ENCODE measurements around the gene APOC3.

The APOC3 gene

GRCh38 chr11:116840746-116841296, 11.1 kb downstream of the APOC3 start:
- no peaks in the 10 kb centered on the region for H3K27me3 ChIP-seq (ENCODE audit: insufficient read depth, low read length)
- H3K9ac ChIP-seq (ENCODE audit: low read depth, low read length), result no peak overlapping the region
- H3K9me3 ChIP-seq (ENCODE audit: insufficient read depth, low read depth, low read length), result no peaks in the 10 kb centered on the region
- H3K27ac ChIP-seq (ENCODE audit: low read depth, low read length), result no peak overlapping the region
- peaks cover 5% of the 10 kb centered on the region; the same call in 1 of the 2 replicates for H3K4me1 ChIP-seq (ENCODE audit: insufficient read depth, low read length)
- no peak overlapping the region for H3K4me3 ChIP-seq (ENCODE audit: low read length)
- H3K36me3 ChIP-seq (ENCODE audit: insufficient read depth, low read length), result peaks cover 26% of the 10 kb centered on the region
- 79% methylated on average over 9 of the region's 9 CpGs for WGBS

DNA sequence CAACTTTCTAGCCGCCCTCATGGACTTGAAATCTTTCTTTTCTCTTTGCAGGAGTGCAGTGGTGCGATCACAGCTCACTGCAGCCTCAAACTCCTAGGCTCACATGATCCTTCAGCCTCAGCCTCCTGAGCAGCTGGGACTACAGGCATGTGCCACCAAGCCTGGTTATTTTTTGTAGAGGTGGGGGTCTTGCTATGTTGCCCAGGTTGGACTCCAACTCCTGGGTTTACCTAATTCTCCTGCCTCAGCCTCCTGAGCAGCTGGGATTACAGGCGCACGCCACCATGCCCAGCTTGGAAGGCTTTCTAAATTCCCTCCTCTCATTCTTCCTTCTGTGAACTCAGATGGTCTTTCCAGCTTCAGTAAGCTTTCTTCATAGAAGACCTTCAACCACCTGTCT, 12.4 kb downstream of the APOC3 start:
- H3K9ac ChIP-seq (ENCODE audit: low read depth, low read length), result no peak overlapping the region
- H3K4me3 ChIP-seq (ENCODE audit: low read length), result no peak overlapping the region
- H3K4me1 ChIP-seq (ENCODE audit: insufficient read depth, low read length), result peaks cover 5% of the 10 kb centered on the region; the same call in 1 of the 2 replicates
- no peaks in the 10 kb centered on the region for H3K27me3 ChIP-seq (ENCODE audit: insufficient read depth, low read length)
- H3K27ac ChIP-seq (ENCODE audit: low read depth, low read length), result no peak overlapping the region
- no peaks in the 10 kb centered on the region for H3K9me3 ChIP-seq (ENCODE audit: insufficient read depth, low read depth, low read length)
- peaks cover 39% of the 10 kb centered on the region for H3K36me3 ChIP-seq (ENCODE audit: insufficient read depth, low read length)
- over 99% methylated on average over 4 of the region's 4 CpGs for WGBS

DNA sequence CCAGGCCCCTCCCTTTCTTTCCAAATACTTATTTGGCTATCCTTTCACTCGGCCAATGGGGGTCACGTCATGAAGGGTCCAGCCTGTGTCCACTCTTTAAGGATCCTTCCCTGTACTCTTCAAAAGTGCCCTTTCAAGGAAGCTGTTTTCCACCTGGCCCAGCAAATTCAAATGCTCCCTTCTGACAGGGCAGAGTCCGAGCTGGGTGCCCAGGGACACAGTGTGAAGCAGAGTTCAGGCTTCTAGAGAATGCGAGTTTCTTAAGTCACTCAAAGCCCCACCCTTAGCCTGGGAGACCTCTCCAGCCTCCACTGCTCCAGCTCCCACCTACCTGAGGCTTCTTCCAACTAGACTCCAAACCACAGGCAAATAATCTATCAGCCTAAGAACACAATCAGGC, 13.2 kb downstream of the APOC3 start:
- Histone ChIP-seq H3K4me3 (ENCODE audit: low read length) (no peak overlapping the region), H3K4me1 (ENCODE audit: insufficient read depth, low read length) (peaks cover 5% of the 10 kb centered on the region; the same call in 1 of the 2 replicates), H3K36me3 (ENCODE audit: insufficient read depth, low read length) (peaks cover 46% of the 10 kb centered on the region), H3K27me3 (ENCODE audit: insufficient read depth, low read length) (no peaks in the 10 kb centered on the region), H3K27ac (ENCODE audit: low read depth, low read length) (no peak overlapping the region), H3K9me3 (ENCODE audit: insufficient read depth, low read depth, low read length) (no peaks in the 10 kb centered on the region), H3K9ac (ENCODE audit: low read depth, low read length) (no peak overlapping the region)
- 93% methylated on average over 4 of the region's 4 CpGs for WGBS

DNA sequence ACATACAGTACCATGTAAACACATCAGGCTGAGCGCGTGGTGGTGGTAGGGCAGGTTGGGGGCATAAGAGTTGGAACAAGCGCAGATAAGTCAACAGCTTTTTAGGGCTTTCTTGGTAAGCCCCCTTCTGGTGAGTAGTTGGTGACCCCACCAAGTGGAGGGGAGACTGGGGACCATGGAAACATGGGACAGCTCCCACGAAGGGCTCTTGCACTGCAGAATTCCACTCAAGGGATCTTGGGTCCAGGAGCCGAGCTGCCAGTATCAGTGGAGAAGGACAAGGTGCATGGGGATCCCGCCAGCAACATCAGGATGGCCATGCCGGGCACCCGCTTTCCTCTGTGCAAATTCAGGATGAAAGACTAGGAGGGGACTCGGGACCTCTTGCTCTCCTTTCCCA, 14.0 kb downstream of the APOC3 start:
- Histone ChIP-seq H3K4me3 (ENCODE audit: low read length) (no peak overlapping the region), H3K9ac (ENCODE audit: low read depth, low read length) (no peak overlapping the region), H3K27ac (ENCODE audit: low read depth, low read length) (no peak overlapping the region), H3K9me3 (ENCODE audit: insufficient read depth, low read depth, low read length) (no peaks in the 10 kb centered on the region), H3K4me1 (ENCODE audit: insufficient read depth, low read length) (no peaks in the 10 kb centered on the region), H3K36me3 (ENCODE audit: insufficient read depth, low read length) (peaks cover 50% of the 10 kb centered on the region), H3K27me3 (ENCODE audit: insufficient read depth, low read length) (no peaks in the 10 kb centered on the region)
- 90% methylated on average over 9 of the region's 9 CpGs for WGBS

GRCh38 chr11:116844722-116845121, 15.0 kb downstream of the APOC3 start:
- H3K36me3 ChIP-seq (ENCODE audit: insufficient read depth, low read length), result peaks cover 59% of the 10 kb centered on the region
- no peak overlapping the region for H3K9ac ChIP-seq (ENCODE audit: low read depth, low read length)
- no peaks in the 10 kb centered on the region for H3K4me1 ChIP-seq (ENCODE audit: insufficient read depth, low read length)
- 97% methylated on average over 4 of the region's 4 CpGs for WGBS
- H3K9me3 ChIP-seq (ENCODE audit: insufficient read depth, low read depth, low read length), result no peaks in the 10 kb centered on the region
- H3K27me3 ChIP-seq (ENCODE audit: insufficient read depth, low read length), result no peaks in the 10 kb centered on the region
- H3K4me3 ChIP-seq (ENCODE audit: low read length), result no peak overlapping the region
- no peak overlapping the region for H3K27ac ChIP-seq (ENCODE audit: low read depth, low read length)

GRCh38 chr11:116847612-116848011, 17.9 kb downstream of the APOC3 start:
- Histone ChIP-seq H3K27ac (ENCODE audit: low read depth, low read length) (no peak overlapping the region), H3K27me3 (ENCODE audit: insufficient read depth, low read length) (no peaks in the 10 kb centered on the region), H3K9ac (ENCODE audit: low read depth, low read length) (no peak overlapping the region), H3K4me3 (ENCODE audit: low read length) (no peak overlapping the region), H3K36me3 (ENCODE audit: insufficient read depth, low read length) (peaks cover 59% of the 10 kb centered on the region), H3K9me3 (ENCODE audit: insufficient read depth, low read depth, low read length) (no peaks in the 10 kb centered on the region), H3K4me1 (ENCODE audit: insufficient read depth, low read length) (no peaks in the 10 kb centered on the region)
- WGBS, result 98% methylated on average over 4 of the region's 4 CpGs

GRCh38 chr11:116849060-116849459, 19.4 kb downstream of the APOC3 start:
- 97% methylated on average over 12 of the region's 12 CpGs for WGBS
- Histone ChIP-seq H3K4me3 (ENCODE audit: low read length) (no peak overlapping the region), H3K27ac (ENCODE audit: low read depth, low read length) (no peak overlapping the region), H3K4me1 (ENCODE audit: insufficient read depth, low read length) (no peaks in the 10 kb centered on the region), H3K27me3 (ENCODE audit: insufficient read depth, low read length) (no peaks in the 10 kb centered on the region), H3K36me3 (ENCODE audit: insufficient read depth, low read length) (peaks cover 60% of the 10 kb centered on the region), H3K9ac (ENCODE audit: low read depth, low read length) (no peak overlapping the region), H3K9me3 (ENCODE audit: insufficient read depth, low read depth, low read length) (no peaks in the 10 kb centered on the region)

- 92% methylated on average over 6 of the region's 6 CpGs for WGBS
- H3K9me3 ChIP-seq (ENCODE audit: insufficient read depth, low read depth, low read length), result no peaks in the 10 kb centered on the region
- no peak overlapping the region for H3K27ac ChIP-seq (ENCODE audit: low read depth, low read length)
- H3K27me3 ChIP-seq (ENCODE audit: insufficient read depth, low read length), result no peaks in the 10 kb centered on the region
- no peak overlapping the region for H3K4me3 ChIP-seq (ENCODE audit: low read length)
- no peaks in the 10 kb centered on the region for H3K4me1 ChIP-seq (ENCODE audit: insufficient read depth, low read length)
- no peak overlapping the region for H3K9ac ChIP-seq (ENCODE audit: low read depth, low read length)
- H3K36me3 ChIP-seq (ENCODE audit: insufficient read depth, low read length), result peaks cover 62% of the 10 kb centered on the region
Measured at GRCh38 chr11:116849486-116849885, 19.8 kb downstream of the APOC3 start.

DNA sequence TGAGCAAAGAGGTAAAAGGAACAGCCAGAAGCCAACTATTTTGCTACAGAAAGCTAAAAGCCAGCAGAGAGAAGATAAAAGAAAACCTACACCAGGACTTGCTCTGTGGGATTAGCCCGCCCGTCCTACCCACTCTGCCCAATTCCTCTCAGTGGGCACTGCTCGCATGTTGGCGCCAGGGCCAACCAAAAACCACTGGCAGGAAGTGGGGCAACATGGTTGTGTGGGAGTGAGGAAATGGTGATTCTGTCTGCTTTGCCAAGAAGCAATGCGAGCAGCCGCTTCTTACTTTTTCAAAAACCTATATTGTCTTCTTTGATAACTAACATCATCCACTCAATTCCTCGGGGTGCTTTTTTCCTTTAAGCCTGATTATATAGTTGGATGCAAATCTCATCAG, 21.9 kb downstream of the APOC3 start:
- WGBS, result 98% methylated on average over 5 of the region's 7 CpGs
- Histone ChIP-seq H3K9ac (ENCODE audit: low read depth, low read length) (no peak overlapping the region), H3K4me1 (ENCODE audit: insufficient read depth, low read length) (no peaks in the 10 kb centered on the region), H3K27ac (ENCODE audit: low read depth, low read length) (no peak overlapping the region), H3K9me3 (ENCODE audit: insufficient read depth, low read depth, low read length) (no peaks in the 10 kb centered on the region), H3K36me3 (ENCODE audit: insufficient read depth, low read length) (peaks cover 53% of the 10 kb centered on the region), H3K4me3 (ENCODE audit: low read length) (no peak overlapping the region), H3K27me3 (ENCODE audit: insufficient read depth, low read length) (no peaks in the 10 kb centered on the region)

DNA sequence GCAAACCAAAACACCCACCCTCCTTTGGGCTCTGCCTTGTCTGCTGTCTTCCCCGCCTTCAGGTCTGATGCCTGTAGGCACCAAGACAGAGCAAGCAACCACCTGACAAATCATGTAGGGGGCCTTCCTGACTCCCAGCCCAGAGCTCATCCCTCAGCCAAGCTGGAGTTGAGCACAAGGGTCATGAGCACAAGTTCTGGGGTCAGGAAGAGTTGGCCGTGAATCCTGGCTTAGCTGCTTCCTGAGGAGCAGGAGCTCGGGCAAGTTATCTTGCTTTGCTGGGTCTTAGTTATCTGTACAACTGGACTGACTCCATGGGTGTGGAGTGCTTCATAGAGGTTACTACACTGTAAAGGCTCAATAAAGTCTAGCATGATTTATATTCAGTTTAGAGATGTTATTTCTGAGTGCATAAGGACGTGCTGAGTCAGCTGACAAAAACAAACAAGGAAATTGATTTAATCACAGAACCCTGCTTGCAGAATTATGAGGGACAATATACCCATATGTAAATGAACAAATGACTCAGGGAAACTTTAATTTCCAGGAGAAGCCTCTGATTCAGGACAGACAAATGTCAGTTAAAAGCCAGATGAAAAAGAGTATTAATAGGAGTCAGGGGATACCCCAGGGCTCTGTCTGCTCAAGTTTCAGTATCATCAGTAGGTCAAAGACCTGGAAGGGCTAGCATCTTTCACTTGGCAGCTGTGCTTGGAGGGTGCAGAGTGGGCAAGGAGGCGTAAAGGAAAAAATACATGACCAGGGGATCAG, 22.7 kb downstream of the APOC3 start:
- peaks cover 53% of the 10 kb centered on the region for H3K36me3 ChIP-seq (ENCODE audit: insufficient read depth, low read length)
- no peaks in the 10 kb centered on the region for H3K27me3 ChIP-seq (ENCODE audit: insufficient read depth, low read length)
- H3K4me3 ChIP-seq (ENCODE audit: low read length), result no peak overlapping the region
- H3K4me1 ChIP-seq (ENCODE audit: insufficient read depth, low read length), result no peaks in the 10 kb centered on the region
- 89% methylated on average over 5 of the region's 5 CpGs for WGBS
- no peak overlapping the region for H3K27ac ChIP-seq (ENCODE audit: low read depth, low read length)
- H3K9me3 ChIP-seq (ENCODE audit: insufficient read depth, low read depth, low read length), result no peaks in the 10 kb centered on the region
- no peak overlapping the region for H3K9ac ChIP-seq (ENCODE audit: low read depth, low read length)

- Histone ChIP-seq H3K27me3 (ENCODE audit: insufficient read depth, low read length) (no peaks in the 10 kb centered on the region), H3K9ac (ENCODE audit: low read depth, low read length) (no peak overlapping the region), H3K27ac (ENCODE audit: low read depth, low read length) (no peak overlapping the region), H3K36me3 (ENCODE audit: insufficient read depth, low read length) (peaks cover 57% of the 10 kb centered on the region), H3K4me3 (ENCODE audit: low read length) (no peak overlapping the region), H3K9me3 (ENCODE audit: insufficient read depth, low read depth, low read length) (no peaks in the 10 kb centered on the region), H3K4me1 (ENCODE audit: insufficient read depth, low read length) (no peaks in the 10 kb centered on the region)
- 92% methylated on average over 6 of the region's 6 CpGs for WGBS
Measured at GRCh38 chr11:116853461-116854073, 23.9 kb downstream of the APOC3 start.

All from HUES64 (cell line).